Endothelial cell of umbilical vein (primary cell): Measurements from ENCODE around the gene RALGPS1.

Experiments
- CTCF ChIP-seq, 2 donors: IDR thresholded peaks; 1 replicate in 1 of 2; 2 replicates in 1 of 2; pipeline ENCODE4 v1.5.1; 2011; ENCODE audit warnings: low read length in 2 of 2, mild to moderate bottlenecking in 2 of 2, moderate library complexity in 2 of 2, control low read depth in 1 of 2, inconsistent platforms in 1 of 2, low read depth in 1 of 2; ENCODE audit not compliant: insufficient read depth in 1 of 2; ENCODE audit errors: extremely low read depth in 1 of 2
- EZH2 ChIP-seq: IDR thresholded peaks from 2 replicates; pipeline ENCODE4 v1.6.1; 2012; ENCODE audit warnings: borderline replicate concordance, low read depth, mild to moderate bottlenecking, moderate library complexity, low read length, inconsistent platforms; ENCODE audit not compliant: severe bottlenecking
- FOS ChIP-seq: IDR thresholded peaks from 2 replicates; pipeline ENCODE4 v1.6.1; 2011; ENCODE audit warnings: mild to moderate bottlenecking, low read length, moderate library complexity, borderline replicate concordance; ENCODE audit not compliant: insufficient read depth
- POLR2A ChIP-seq: IDR thresholded peaks from 2 replicates; pipeline ENCODE4 v1.6.1; 2012; ENCODE audit warnings: low read depth, mild to moderate bottlenecking, control low read depth, low read length

- TF ChIP-seq CTCF (IDR thresholded peaks at IDR 0.05; ENCODE audit: extremely low read depth in 1 of 2, insufficient read depth in 1 of 2, low read depth in 1 of 2, low read length in 2 of 2): no peak
- no peak for TF ChIP-seq EZH2
- TF ChIP-seq POLR2A: no peak
- TF ChIP-seq FOS: no peak
Measured at GRCh38 chr9:127051881-127052595, 137.5 kb downstream of the RALGPS1 start.
